Caco-2 (cell line): ENCODE measurements around the gene ERFE. TPM values are rescaled to one million over a fixed set of nuclear protein-coding genes. Genes with fewer than 3 reads are reported as not detected.

ENCODE experiments used
- BruUV-seq: library from RNA; stranded (reverse); fragments of 400-500 nt; replicated peaks from 2 replicates; lab custom pipeline; 2021; lab: Mats Ljungman, UMichigan
- CTCF ChIA-PET: fragments of 300-600 bp; sonication (Branson Sonifier 250); formaldehyde crosslinking; loops from one replicate; lab custom pipeline; 2022; ENCODE audit warnings: antibody characterized with exemption; lab: Charles Lee
- POLR2A ChIA-PET: fragments of 300-600 bp; sonication (Branson Sonifier 250); formaldehyde crosslinking; loops from one replicate; lab custom pipeline; 2022; ENCODE audit warnings: antibody characterized with exemption; lab: Charles Lee
- DNase-seq, 2 experiments: peaks; one replicate each; pipeline versions ENCODE4 v3.0.0 to v3.0.0-alpha.2; 2020 to 2022
- H3K27me3 ChIP-seq: replicated peaks from 2 replicates; pipeline ENCODE4 v1.6.0; 2011; ENCODE audit warnings: low read length; ENCODE audit not compliant: control insufficient read depth, insufficient read depth
- H3K36me3 ChIP-seq: 2 replicates; pipeline ENCODE4 v1.5.1; 2011; ENCODE audit warnings: low read length; ENCODE audit not compliant: control insufficient read depth, insufficient read depth
- H3K4me1 ChIP-seq: fragments of 250-450 bp; sonication (Bioruptor Pico); 2 replicates; pipeline ENCODE4 v1.5.1; 2020; ENCODE audit warnings: mild to moderate bottlenecking
- H3K4me3 ChIP-seq: 2 replicates; pipeline ENCODE4 v1.5.1; 2011; ENCODE audit warnings: low read depth, mild to moderate bottlenecking, control low read depth, low read length
- H3K9me3 ChIP-seq: fragments of 250-450 bp; sonication (Bioruptor Pico); 2 replicates; pipeline ENCODE4 v1.5.1; 2020; ENCODE audit warnings: mild to moderate bottlenecking, moderate library complexity
- H3K27ac Mint-ChIP-seq: one replicate; pipeline ENCODE4 v1.8.0; 2022; ENCODE audit warnings: mixed read lengths; ENCODE audit not compliant: unreplicated experiment
- H3K27me3 Mint-ChIP-seq: one replicate; pipeline ENCODE4 v1.8.0; 2022; ENCODE audit warnings: mixed read lengths; ENCODE audit not compliant: insufficient read depth, unreplicated experiment
- H3K36me3 Mint-ChIP-seq: one replicate; pipeline ENCODE4 v1.8.0; 2022; ENCODE audit warnings: mild to moderate bottlenecking, mixed read lengths; ENCODE audit not compliant: insufficient read depth, unreplicated experiment
- H3K4me1 Mint-ChIP-seq: one replicate; pipeline ENCODE4 v1.8.0; 2022; ENCODE audit warnings: low read depth, mixed read lengths; ENCODE audit not compliant: unreplicated experiment
- H3K4me3 Mint-ChIP-seq: one replicate; pipeline ENCODE4 v1.8.0; 2022; ENCODE audit warnings: mild to moderate bottlenecking, moderate library complexity, mixed read lengths; ENCODE audit not compliant: unreplicated experiment
- H3K9me3 Mint-ChIP-seq: one replicate; pipeline ENCODE4 v1.8.0; 2022; ENCODE audit warnings: mixed read lengths; ENCODE audit not compliant: unreplicated experiment
- intact Hi-C: fragments of 100-400 bp; cut with micrococcal nuclease; formaldehyde crosslinking; loops from one replicate; pipeline ENCODE4 v1.10.0; 2022; ENCODE audit not compliant: unreplicated experiment
- total RNA-seq: library from RNA; stranded (reverse); gene quantifications from 2 replicates; pipeline ENCODE4 v1.2.3, GENCODE V29; 2022
- TF ChIP-seq, protein P1 (sequence below), 2 experiments: fragments of 200-600 bp in 1 of 2; IDR thresholded peaks; 1 replicate in 1 of 2; 2 replicates in 1 of 2; pipeline versions ENCODE4 v1.5.1 to v1.8.0; 2011 to 2022; ENCODE audit warnings: antibody characterized with exemption in 1 of 2, control low read depth in 1 of 2, inconsistent platforms in 1 of 2, low read depth in 1 of 2, low read length in 1 of 2, mild to moderate bottlenecking in 1 of 2, moderate library complexity in 1 of 2; ENCODE audit not compliant: insufficient read depth in 1 of 2, severe bottlenecking in 1 of 2, unreplicated experiment in 1 of 2

The ERFE gene
- total RNA-seq, 1 experiment from 2014 or later = 1.4 TPM

DNA sequence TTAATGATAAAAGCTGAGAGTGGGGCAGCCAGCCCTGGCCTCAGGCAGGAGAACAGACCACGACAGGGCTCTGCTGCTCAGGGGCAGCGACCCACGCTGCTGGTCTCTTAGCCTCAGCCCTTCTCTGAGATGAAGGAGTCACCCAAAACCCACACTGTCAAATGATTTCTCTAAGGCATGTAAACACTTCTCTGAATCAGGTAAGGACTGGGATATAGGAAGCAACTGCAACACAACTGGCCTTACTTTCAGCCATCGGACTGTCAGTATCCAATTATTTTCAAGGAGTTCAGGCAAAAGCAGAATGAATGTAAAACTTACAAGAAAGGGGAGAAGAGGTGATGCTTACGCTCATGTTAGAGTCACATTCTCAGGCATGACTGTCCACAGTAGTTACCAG, 21.8 kb downstream of the ERFE start:
- no peaks in the 10 kb centered on the region; the same call in 1 of the 2 replicates for H3K36me3 ChIP-seq
- DNase-seq = no peak

DNA sequence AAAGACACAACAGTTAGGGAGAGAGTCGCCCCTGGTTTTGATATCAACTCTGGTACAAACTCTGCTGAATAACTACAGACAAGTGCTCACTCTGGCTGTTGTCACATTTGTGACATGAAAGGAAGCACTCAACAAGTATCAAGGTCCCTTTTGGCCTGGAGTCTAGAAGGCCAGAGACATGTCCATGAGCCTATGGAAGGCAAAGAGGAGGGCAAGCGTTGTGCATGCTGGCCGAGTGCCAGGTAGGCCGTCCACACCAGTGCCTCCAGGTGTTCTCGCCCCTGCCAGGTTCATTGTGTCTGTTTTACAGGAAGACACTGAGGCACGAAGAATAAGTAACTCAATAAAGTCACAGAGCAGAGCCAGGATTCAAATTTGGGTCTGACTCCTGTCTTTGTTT, 23.6 kb downstream of the ERFE start:
- Mint-ChIP-seq H3K4me1 (no peaks in the 10 kb centered on the region), H3K9me3 (no peaks in the 10 kb centered on the region), H3K36me3 (peaks cover 62% of the 10 kb centered on the region), H3K27ac (no peak overlapping the region), H3K4me3 (no peak overlapping the region), H3K27me3 (no peaks in the 10 kb centered on the region)
- CTCF ChIA-PET = no interaction called here
- POLR2A ChIA-PET = no interaction called here
- Histone ChIP-seq H3K4me3 (no peak overlapping the region), H3K4me1 (no peaks in the 10 kb centered on the region), H3K27me3 (no peaks in the 10 kb centered on the region), H3K36me3 (no peaks in the 10 kb centered on the region; the same call in 1 of the 2 replicates), H3K9me3 (no peaks in the 10 kb centered on the region)
- TF ChIP-seq, protein P1, sequence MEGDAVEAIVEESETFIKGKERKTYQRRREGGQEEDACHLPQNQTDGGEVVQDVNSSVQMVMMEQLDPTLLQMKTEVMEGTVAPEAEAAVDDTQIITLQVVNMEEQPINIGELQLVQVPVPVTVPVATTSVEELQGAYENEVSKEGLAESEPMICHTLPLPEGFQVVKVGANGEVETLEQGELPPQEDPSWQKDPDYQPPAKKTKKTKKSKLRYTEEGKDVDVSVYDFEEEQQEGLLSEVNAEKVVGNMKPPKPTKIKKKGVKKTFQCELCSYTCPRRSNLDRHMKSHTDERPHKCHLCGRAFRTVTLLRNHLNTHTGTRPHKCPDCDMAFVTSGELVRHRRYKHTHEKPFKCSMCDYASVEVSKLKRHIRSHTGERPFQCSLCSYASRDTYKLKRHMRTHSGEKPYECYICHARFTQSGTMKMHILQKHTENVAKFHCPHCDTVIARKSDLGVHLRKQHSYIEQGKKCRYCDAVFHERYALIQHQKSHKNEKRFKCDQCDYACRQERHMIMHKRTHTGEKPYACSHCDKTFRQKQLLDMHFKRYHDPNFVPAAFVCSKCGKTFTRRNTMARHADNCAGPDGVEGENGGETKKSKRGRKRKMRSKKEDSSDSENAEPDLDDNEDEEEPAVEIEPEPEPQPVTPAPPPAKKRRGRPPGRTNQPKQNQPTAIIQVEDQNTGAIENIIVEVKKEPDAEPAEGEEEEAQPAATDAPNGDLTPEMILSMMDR (IDR thresholded peaks at IDR 0.05; ENCODE audit: insufficient read depth in 1 of 2, low read depth in 1 of 2, low read length in 1 of 2, severe bottlenecking in 1 of 2, unreplicated experiment in 1 of 2) = no peak
- no peak for DNase-seq
- intact Hi-C loops = no loop called here
- no TSS peak for BruUV-seq

More for the DNA sequence above, 21.8 kb downstream of the ERFE start:
- no TSS peak for BruUV-seq
- Histone ChIP-seq H3K4me3 (no peak overlapping the region), H3K27me3 (no peaks in the 10 kb centered on the region), H3K4me1 (no peaks in the 10 kb centered on the region), H3K9me3 (no peaks in the 10 kb centered on the region)
- H3K27me3 Mint-ChIP-seq = no peaks in the 10 kb centered on the region
- no peaks in the 10 kb centered on the region for H3K4me1 Mint-ChIP-seq
- ChIA-PET CTCF (no interaction called here), POLR2A (no interaction called here)
- no peak overlapping the region for H3K27ac Mint-ChIP-seq
- H3K4me3 Mint-ChIP-seq = no peak overlapping the region
- TF ChIP-seq, protein P1 (IDR thresholded peaks at IDR 0.05; ENCODE audit: insufficient read depth in 1 of 2, low read depth in 1 of 2, low read length in 1 of 2, severe bottlenecking in 1 of 2, unreplicated experiment in 1 of 2) = no peak
- H3K36me3 Mint-ChIP-seq = peaks cover 59% of the 10 kb centered on the region
- no peaks in the 10 kb centered on the region for H3K9me3 Mint-ChIP-seq
- intact Hi-C loops = no loop called here

DNA sequence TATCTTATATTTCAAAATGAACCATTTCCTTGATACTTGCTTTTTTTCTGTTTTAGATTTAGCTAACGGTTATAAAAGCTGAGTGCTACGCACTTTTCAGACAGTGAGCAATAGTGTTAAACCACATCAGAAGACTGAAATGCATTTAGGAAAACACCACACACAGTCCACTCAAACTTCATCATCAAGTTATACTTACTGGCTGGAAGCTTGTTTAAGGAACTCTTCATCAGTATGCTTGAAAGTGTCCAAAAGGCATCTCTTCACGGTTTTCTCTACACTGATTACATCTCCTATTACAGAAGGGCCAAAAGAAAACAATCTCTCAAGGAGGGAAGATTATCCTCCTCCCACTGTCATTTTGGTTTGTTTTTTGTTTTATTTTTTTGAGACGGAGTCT, 25.1 kb downstream of the ERFE start:
- Mint-ChIP-seq H3K4me1 (no peaks in the 10 kb centered on the region), H3K27ac (no peak overlapping the region), H3K9me3 (no peaks in the 10 kb centered on the region), H3K36me3 (peaks cover 71% of the 10 kb centered on the region), H3K4me3 (no peak overlapping the region), H3K27me3 (no peaks in the 10 kb centered on the region)
- Histone ChIP-seq H3K36me3 (no peaks in the 10 kb centered on the region; the same call in 1 of the 2 replicates), H3K4me3 (no peak overlapping the region), H3K9me3 (no peaks in the 10 kb centered on the region), H3K4me1 (no peaks in the 10 kb centered on the region), H3K27me3 (no peaks in the 10 kb centered on the region)
- CTCF ChIA-PET = no interaction called here
- TF ChIP-seq, protein P1 (IDR thresholded peaks at IDR 0.05; ENCODE audit: insufficient read depth in 1 of 2, low read depth in 1 of 2, low read length in 1 of 2, severe bottlenecking in 1 of 2, unreplicated experiment in 1 of 2) = no peak
- no TSS peak for BruUV-seq
- intact Hi-C loops = no loop called here
- POLR2A ChIA-PET = no interaction called here
- DNase-seq = no peak
